Liver (tissue), 9 donors: Measurements from ENCODE around the gene DTX4. TPM values are rescaled to one million over a fixed set of nuclear protein-coding genes. Genes with fewer than 3 reads are reported as not detected.

Experiments used
- DNase-seq: peaks from one replicate; pipeline ENCODE4 v3.0.0-alpha.2; 2017; ENCODE audit warnings: low spot score
- H3K27ac ChIP-seq, 2 donors: one replicate each; pipeline ENCODE4 v1.7.0; 2013; ENCODE audit warnings: inconsistent platforms in 2 of 2, low read length in 2 of 2, control low read depth in 1 of 2, low read depth in 1 of 2, mild to moderate bottlenecking in 1 of 2
- H3K27me3 ChIP-seq, 4 donors: one replicate each; pipeline versions ENCODE4 v1.6.1 to v1.7.0; 2013; ENCODE audit warnings: low read length in 3 of 4, inconsistent platforms in 1 of 4, mild to moderate bottlenecking in 1 of 4, moderate library complexity in 1 of 4; ENCODE audit not compliant: control insufficient read depth in 4 of 4, insufficient read depth in 4 of 4
- H3K36me3 ChIP-seq, 4 donors: one replicate each; pipeline versions ENCODE4 v1.6.1 to v1.7.0; 2013; ENCODE audit warnings: low read length in 3 of 4, mild to moderate bottlenecking in 3 of 4, low read depth in 1 of 4, moderate library complexity in 1 of 4; ENCODE audit not compliant: control insufficient read depth in 4 of 4, insufficient read depth in 3 of 4
- H3K4me1 ChIP-seq, 4 donors: one replicate each; pipeline versions ENCODE4 v1.6.1 to v1.7.0; 2013; ENCODE audit warnings: low read length in 3 of 4, mild to moderate bottlenecking in 3 of 4, moderate library complexity in 1 of 4; ENCODE audit not compliant: control insufficient read depth in 4 of 4, insufficient read depth in 4 of 4
- H3K4me3 ChIP-seq, 3 donors: one replicate each; pipeline versions ENCODE4 v1.6.1 to v1.7.0; 2013; ENCODE audit warnings: low read length in 3 of 3, control low read depth in 1 of 3, low read depth in 1 of 3, mild to moderate bottlenecking in 1 of 3
- H3K9ac ChIP-seq, 2 donors: one replicate each; pipeline ENCODE4 v1.7.0; 2013; ENCODE audit warnings: low read length in 2 of 2, mild to moderate bottlenecking in 2 of 2, moderate library complexity in 2 of 2, control low read depth in 1 of 2, low read depth in 1 of 2
- H3K9me3 ChIP-seq, 4 donors: one replicate each; pipeline versions ENCODE4 v1.6.1 to v1.7.0; 2013; ENCODE audit warnings: low read length in 3 of 4; ENCODE audit not compliant: control insufficient read depth in 4 of 4
- FOXA1 ChIP-seq: IDR thresholded peaks from 2 replicates; pipeline ENCODE4 v1.6.1; 2016; ENCODE audit warnings: antibody characterized with exemption
- GABPA ChIP-seq, 2 donors: IDR thresholded peaks in 1 of 2; conservative IDR thresholded peaks in 1 of 2; 2 replicates each; pipeline ENCODE4 v1.6.1; 2016; ENCODE audit warnings: antibody characterized with exemption in 2 of 2, mild to moderate bottlenecking in 1 of 2, moderate library complexity in 1 of 2
- HNF4A ChIP-seq, 2 donors: conservative IDR thresholded peaks; 2 replicates each; pipeline ENCODE4 v1.6.1; 2016; ENCODE audit warnings: antibody characterized with exemption in 2 of 2, mild to moderate bottlenecking in 2 of 2
- NR2F2 ChIP-seq: IDR thresholded peaks from 2 replicates; pipeline ENCODE4 v1.6.1; 2016; ENCODE audit warnings: antibody characterized with exemption
- RAD21 ChIP-seq, 2 donors: IDR thresholded peaks; 2 replicates each; pipeline ENCODE4 v1.6.1; 2016; ENCODE audit warnings: antibody characterized with exemption in 2 of 2, mild to moderate bottlenecking in 2 of 2
- RXRA ChIP-seq, 2 donors: IDR thresholded peaks; 2 replicates each; pipeline ENCODE4 v1.6.1; 2017 to 2018; ENCODE audit warnings: antibody characterized with exemption in 2 of 2, mild to moderate bottlenecking in 1 of 2
- TAF1 ChIP-seq: conservative IDR thresholded peaks from 2 replicates; pipeline ENCODE4 v1.6.1; 2016; ENCODE audit warnings: antibody characterized with exemption, mild to moderate bottlenecking
- YY1 ChIP-seq: IDR thresholded peaks from 2 replicates; pipeline ENCODE4 v1.6.1; 2016; ENCODE audit warnings: antibody characterized with exemption, mild to moderate bottlenecking
- WGBS: extraction: QIAGEN DNeasy Blood & Tissue Kit; methylation state at CpG from one replicate; pipeline ENCODE4 v1.1.7; 2013; 5-methylcytosine and 5-hydroxymethylcytosine counted together
- polyA plus RNA-seq, 2 donors: library from polyadenylated mRNA; stranded (reverse) in 1 of 2; unstranded in 1 of 2; fragments of 200-250 nt in 1 of 2; fragments of >200 nt in 1 of 2; fragmentation: Nextera tagmentation in 1 of 2; extraction: Ambion mirVana in 1 of 2; gene quantifications; one replicate each; pipeline versions ENCODE4 v1.2.1 to v1.2.3, GENCODE V29; 2013 to 2015
- total RNA-seq, 2 donors: library from RNA; depleted of rRNA; stranded (reverse); fragments of >200 nt; gene quantifications; one replicate each; pipeline ENCODE4 v1.2.3, GENCODE V29; 2014
- TF ChIP-seq, protein P1 (sequence below): IDR thresholded peaks from 2 replicates; pipeline ENCODE4 v1.6.1; 2016; ENCODE audit warnings: antibody characterized with exemption
- TF ChIP-seq, protein P2 (sequence below): IDR thresholded peaks from 2 replicates; pipeline ENCODE4 v1.6.1; 2016; ENCODE audit warnings: antibody characterized with exemption
- TF ChIP-seq, protein P3 (sequence below): IDR thresholded peaks from 2 replicates; pipeline ENCODE4 v1.6.1; 2016; ENCODE audit warnings: antibody characterized with exemption, mild to moderate bottlenecking
- donor health status: healthy.
- donor health status: healthy.
- donor health status: healthy.
- donor health status: healthy.
- donor health status: healthy.

The DTX4 gene
- total and polyA plus RNA-seq, 4 donors: 7.5 to 21.4 (median 14.3) TPM

DNA sequence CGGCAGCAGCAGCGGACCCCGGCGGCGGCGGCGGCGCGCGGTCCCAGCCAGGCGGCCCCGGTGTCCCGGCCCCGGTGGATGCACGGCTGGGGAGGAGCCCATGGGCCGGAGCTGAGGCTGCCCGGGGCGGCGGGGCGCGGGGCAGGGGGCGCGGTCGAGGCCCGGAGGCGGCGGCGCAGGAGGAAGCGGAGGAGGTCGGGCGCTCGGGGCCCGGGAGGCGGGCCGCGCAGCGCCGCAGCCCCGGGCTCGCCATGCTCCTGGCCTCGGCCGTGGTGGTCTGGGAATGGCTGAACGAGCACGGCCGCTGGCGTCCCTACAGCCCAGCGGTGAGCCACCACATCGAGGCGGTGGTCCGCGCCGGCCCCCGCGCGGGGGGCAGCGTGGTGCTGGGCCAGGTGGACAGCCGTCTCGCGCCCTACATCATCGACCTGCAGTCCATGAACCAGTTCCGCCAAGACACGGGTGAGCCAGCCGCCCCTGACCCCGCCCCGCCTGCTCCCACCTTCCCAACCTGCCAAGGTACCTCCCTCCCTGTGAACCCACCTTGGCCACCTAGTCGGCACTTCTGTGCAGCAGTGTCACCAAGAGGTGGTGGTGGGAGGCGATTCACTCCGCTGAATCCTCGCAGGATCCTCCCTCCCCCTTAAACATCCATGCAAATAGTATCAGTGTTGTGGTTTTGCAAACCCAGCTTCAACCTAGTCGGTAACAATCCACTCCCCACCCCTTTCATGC is 580 bp downstream of the DTX4 start:
- Histone ChIP-seq H3K27me3 (no peaks in the 10 kb centered on the region), H3K4me3 (peak overlapping the region; percentile 81 to 90 (median 90)), H3K36me3 (no peaks in the 10 kb centered on the region), H3K4me1 (peaks cover 10 to 52% (median 32%) of the 10 kb centered on the region in 4 donors), H3K9ac (peak overlapping the region in 1 of 2 donors; percentile 74), H3K27ac (peak overlapping the region; percentile 90 to 91), H3K9me3 (no peaks in the 10 kb centered on the region)
- DNase-seq: no peak
- TF ChIP-seq, protein P1, sequence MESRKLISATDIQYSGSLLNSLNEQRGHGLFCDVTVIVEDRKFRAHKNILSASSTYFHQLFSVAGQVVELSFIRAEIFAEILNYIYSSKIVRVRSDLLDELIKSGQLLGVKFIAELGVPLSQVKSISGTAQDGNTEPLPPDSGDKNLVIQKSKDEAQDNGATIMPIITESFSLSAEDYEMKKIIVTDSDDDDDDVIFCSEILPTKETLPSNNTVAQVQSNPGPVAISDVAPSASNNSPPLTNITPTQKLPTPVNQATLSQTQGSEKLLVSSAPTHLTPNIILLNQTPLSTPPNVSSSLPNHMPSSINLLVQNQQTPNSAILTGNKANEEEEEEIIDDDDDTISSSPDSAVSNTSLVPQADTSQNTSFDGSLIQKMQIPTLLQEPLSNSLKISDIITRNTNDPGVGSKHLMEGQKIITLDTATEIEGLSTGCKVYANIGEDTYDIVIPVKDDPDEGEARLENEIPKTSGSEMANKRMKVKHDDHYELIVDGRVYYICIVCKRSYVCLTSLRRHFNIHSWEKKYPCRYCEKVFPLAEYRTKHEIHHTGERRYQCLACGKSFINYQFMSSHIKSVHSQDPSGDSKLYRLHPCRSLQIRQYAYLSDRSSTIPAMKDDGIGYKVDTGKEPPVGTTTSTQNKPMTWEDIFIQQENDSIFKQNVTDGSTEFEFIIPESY: no peak
- TF ChIP-seq HNF4A (conservative IDR thresholded peaks at IDR 0.05): no peak
- WGBS: under 1% methylated on average over 70 of the region's 70 CpGs

DNA sequence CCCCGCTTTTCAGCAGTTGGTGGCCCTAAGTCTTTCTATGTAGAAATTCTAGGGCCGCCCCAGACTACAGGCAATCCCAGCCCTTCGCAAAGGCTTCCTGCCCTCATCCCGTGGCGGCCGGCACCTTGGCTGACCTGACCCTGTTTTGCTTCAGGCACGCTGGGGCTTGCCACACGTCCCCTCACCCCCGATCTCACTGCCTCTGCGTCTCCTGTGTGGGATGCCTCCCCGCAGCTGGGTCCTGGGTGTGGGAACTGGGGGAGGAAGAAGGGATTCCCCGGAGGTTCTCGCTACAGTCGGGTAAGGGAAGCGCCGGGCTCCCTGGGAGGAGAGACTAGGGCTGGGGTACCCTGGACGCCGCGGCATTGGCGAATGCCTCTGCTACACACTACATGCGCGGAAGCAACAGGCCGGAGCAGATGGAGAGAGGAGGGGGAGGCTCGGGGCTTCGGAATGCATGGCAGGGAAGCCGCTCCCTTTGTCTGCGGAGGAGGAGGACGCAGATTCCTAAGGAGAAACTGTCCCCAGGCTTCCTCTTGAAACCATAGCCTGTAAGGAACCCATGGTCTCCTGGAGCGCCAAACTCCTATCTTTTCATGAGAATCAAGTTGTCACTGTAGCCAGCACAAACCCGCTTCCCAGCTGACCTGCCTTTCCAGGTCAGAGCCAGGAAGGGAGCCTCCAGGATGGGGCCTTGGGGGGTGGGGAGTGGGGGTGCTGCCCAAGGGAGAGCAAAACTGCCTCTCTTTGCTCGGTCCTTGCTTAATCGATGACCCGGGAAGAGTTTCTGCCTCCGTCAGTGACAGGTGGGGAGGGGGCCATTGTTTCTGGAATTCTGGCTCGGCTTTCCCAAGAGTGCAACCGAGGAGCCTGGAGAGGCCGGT is 1.4 kb downstream of the DTX4 start:
- TF ChIP-seq, protein P2, sequence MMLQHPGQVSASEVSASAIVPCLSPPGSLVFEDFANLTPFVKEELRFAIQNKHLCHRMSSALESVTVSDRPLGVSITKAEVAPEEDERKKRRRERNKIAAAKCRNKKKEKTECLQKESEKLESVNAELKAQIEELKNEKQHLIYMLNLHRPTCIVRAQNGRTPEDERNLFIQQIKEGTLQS: no peak
- TF ChIP-seq RAD21 (IDR thresholded peaks at IDR 0.05) (no peak), HNF4A (conservative IDR thresholded peaks at IDR 0.05) (no peak), RXRA (IDR thresholded peaks at IDR 0.05) (no peak), GABPA (IDR thresholded peaks at IDR 0.05 in 1 of 2, conservative IDR thresholded peaks at IDR 0.05 in 1 of 2) (no peak)
- TF ChIP-seq, protein P1: no peak
- peak overlapping the region; percentile 90 to 91 for H3K27ac ChIP-seq
- H3K27me3 ChIP-seq: no peaks in the 10 kb centered on the region
- H3K4me3 ChIP-seq: peak overlapping the region; percentile 81 to 90 (median 90)
- peaks cover 0 to 4% (median 0%) of the 10 kb centered on the region in 4 donors for H3K36me3 ChIP-seq
- DNase-seq: no peak
- H3K4me1 ChIP-seq: peaks cover 10 to 52% (median 32%) of the 10 kb centered on the region in 4 donors
- no peaks in the 10 kb centered on the region for H3K9me3 ChIP-seq
- WGBS: 6% methylated on average over 37 of the region's 37 CpGs
- peak overlapping the region; percentile 16 to 74 for H3K9ac ChIP-seq

DNA sequence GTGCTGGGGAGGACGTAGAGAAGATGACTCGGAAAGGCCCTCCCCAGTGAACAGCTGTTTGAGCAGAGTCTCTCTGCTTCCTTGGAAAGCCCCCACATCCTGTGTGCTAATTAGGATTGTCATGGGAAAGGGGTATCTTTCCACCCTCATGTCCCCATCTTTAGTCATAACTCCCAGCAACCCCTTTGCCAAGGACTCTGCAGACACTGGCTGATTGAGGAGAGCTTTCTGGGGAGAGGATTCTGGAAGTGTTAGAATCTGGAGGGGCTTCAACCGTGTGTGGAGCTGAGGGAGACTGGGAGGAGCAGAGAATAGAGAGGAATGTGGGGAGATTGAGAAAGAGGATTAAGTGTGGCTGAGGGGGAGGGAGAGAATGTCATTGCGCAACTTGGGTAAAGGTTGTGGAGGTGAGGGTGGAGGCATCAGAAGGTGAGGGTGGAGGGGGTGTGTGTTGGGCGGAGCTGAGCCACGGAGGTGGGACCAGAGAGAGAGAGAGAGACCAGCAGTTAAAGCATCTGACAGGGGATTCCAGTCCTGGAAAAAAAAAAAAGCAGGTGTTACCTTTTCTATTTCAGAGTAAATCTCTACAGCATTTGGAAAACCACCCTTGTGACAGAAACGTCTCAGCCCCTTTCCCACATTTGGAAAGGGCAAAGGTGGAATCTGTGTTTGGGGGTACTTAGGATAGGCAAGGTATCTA is 2.2 kb downstream of the DTX4 start:
- DNase-seq: peak; percentile 58
- Histone ChIP-seq H3K9me3 (no peaks in the 10 kb centered on the region), H3K9ac (peak overlapping the region; percentile 51 to 58), H3K4me1 (peaks cover 10 to 52% (median 32%) of the 10 kb centered on the region in 4 donors), H3K36me3 (peaks cover 0 to 5% (median 0%) of the 10 kb centered on the region in 4 donors), H3K27me3 (no peaks in the 10 kb centered on the region), H3K27ac (peak overlapping the region; percentile 90 to 91), H3K4me3 (peak overlapping the region; percentile 81 to 90 (median 90))
- WGBS: 15% methylated on average over 7 of the region's 7 CpGs
- no peak for TF ChIP-seq GABPA (IDR thresholded peaks at IDR 0.05 in 1 of 2, conservative IDR thresholded peaks at IDR 0.05 in 1 of 2)
- peak; percentile 50 for TF ChIP-seq TAF1
- TF ChIP-seq NR2F2: peak; percentile 32
- peak; percentile 26 for TF ChIP-seq FOXA1
- peak; percentile 4 for TF ChIP-seq YY1
- TF ChIP-seq, protein P2: no peak
- TF ChIP-seq, protein P3, sequence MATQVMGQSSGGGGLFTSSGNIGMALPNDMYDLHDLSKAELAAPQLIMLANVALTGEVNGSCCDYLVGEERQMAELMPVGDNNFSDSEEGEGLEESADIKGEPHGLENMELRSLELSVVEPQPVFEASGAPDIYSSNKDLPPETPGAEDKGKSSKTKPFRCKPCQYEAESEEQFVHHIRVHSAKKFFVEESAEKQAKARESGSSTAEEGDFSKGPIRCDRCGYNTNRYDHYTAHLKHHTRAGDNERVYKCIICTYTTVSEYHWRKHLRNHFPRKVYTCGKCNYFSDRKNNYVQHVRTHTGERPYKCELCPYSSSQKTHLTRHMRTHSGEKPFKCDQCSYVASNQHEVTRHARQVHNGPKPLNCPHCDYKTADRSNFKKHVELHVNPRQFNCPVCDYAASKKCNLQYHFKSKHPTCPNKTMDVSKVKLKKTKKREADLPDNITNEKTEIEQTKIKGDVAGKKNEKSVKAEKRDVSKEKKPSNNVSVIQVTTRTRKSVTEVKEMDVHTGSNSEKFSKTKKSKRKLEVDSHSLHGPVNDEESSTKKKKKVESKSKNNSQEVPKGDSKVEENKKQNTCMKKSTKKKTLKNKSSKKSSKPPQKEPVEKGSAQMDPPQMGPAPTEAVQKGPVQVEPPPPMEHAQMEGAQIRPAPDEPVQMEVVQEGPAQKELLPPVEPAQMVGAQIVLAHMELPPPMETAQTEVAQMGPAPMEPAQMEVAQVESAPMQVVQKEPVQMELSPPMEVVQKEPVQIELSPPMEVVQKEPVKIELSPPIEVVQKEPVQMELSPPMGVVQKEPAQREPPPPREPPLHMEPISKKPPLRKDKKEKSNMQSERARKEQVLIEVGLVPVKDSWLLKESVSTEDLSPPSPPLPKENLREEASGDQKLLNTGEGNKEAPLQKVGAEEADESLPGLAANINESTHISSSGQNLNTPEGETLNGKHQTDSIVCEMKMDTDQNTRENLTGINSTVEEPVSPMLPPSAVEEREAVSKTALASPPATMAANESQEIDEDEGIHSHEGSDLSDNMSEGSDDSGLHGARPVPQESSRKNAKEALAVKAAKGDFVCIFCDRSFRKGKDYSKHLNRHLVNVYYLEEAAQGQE: peak; percentile 71
